GM21367 (cell line): Measurements from ENCODE around the gene FHIP1B.

Experiments
- ATAC-seq: cut with Tn5 transposase; IDR thresholded peaks from one replicate; pipeline ENCODE4 v1.9.1; 2021; ENCODE audit not compliant: unreplicated experiment

Gene FHIP1B

DNA sequence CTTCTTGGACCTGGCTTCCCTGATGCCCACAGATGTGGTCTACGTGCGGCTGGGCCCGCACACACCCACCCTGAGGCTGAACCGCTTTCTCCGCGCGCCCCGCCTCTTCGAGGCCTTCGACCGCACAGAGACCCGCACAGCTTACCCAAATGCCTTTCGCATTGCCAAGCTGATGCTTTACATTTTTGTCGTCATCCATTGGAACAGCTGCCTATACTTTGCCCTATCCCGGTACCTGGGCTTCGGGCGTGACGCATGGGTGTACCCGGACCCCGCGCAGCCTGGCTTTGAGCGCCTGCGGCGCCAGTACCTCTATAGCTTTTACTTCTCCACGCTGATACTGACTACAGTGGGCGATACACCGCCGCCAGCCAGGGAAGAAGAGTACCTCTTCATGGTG is 5.7 kb upstream of the FHIP1B start:
- no peak for ATAC-seq

DNA sequence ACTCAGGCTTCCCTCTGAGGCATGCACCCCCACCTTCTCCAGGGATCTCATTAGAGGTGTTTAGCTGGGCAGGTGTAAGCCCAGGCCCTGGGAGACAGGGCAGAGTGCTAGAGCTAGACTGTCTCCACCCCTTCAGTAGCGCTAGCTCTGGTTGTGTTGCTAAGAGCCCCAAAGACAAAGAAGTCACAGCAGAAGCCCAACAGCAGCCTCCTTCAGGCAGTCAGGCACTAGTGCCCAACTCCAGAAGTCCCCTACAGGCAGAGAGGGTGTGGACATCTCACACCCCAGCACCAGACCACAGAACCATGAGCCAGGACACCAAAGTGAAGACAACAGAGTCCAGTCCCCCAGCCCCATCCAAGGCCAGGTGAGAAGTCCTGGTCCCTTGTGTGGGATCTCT is 4.5 kb upstream of the FHIP1B start, which contains the start of gene CNGA4:
Gene CNGA4 (plus strand): TSS at position 188 of the 400 bp plus-strand sequence. CDS start 118 bp downstream, at position 306.
- no peak for ATAC-seq

DNA sequence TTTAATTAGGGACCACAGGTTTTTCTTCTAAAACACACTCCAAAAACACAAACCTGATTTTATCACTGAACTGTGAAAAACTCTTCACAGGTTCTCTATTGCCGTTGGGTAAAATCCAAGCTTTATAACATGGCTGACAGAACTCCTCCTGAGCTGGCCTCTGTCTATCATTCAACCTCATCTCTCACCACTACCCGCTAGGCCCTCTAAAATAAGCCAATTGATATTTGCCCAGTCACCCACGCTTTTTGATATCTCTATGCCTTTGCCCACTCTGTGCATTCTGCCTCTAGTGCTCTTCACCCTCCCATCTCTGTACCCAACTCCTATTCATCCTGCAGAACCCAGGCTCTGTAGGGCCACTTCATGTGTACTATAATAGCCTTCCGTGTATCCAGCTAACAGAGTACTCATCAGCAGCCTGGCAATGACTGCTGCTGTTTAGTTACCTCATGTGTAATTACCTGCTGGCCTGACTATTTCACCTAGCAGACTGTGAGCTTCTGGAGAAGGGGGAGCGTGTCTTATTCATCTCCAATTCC is 3.4 kb upstream of the FHIP1B start:
- ATAC-seq: no peak

GRCh38 chr11:6237266-6237665 is 2.8 kb upstream of the FHIP1B start:
- no peak for ATAC-seq

GRCh38 chr11:6233984-6234386 is 451 bp downstream of the FHIP1B start:
- no peak for ATAC-seq

- ATAC-seq: no peak
Observed at GRCh38 chr11:6232899-6233298, 1.5 kb downstream of the FHIP1B start.

DNA sequence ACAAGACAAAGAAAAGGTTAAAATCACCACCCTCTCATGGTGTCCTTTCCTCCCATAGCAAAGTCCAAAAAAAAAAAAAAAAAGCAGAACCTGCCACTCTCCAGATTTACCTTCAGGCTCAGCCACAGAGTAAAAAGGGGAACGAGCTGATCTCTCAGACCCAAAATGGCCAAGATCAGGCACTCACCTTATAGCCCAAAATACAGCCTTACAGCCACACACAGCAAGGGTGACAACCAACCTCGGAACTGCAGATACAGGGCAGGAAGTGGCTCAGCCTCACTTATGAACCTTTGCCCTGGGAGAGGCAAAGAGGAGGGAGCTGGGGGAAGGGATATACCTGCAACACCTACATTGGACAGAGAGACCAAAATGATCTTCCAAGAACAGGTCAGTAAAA is 4.5 kb downstream of the FHIP1B start:
- ATAC-seq: no peak

- ATAC-seq: no peak
Observed at GRCh38 chr11:6228520-6228919, 5.9 kb downstream of the FHIP1B start.

- ATAC-seq: no peak
Observed at GRCh38 chr11:6225896-6226295, 8.5 kb downstream of the FHIP1B start.

DNA sequence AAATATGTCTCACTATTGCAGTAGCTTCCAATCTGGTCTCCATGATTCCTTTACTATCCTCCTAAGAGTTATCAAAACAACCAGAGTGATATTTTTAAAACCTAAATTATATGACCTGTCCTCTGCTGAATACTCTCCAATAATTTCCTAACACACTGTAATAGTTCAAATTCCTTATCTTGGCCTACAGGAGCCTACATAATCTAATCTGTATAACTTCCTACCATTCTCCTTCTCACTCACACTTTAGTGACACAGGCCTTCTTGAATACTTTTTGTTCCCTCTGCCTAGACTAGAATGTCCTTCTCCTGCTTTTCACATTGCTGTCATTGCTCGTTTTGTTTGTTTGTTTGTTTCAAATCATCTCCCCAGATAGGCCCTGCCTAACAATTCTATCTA is 9.4 kb downstream of the FHIP1B start:
- ATAC-seq: no peak

DNA sequence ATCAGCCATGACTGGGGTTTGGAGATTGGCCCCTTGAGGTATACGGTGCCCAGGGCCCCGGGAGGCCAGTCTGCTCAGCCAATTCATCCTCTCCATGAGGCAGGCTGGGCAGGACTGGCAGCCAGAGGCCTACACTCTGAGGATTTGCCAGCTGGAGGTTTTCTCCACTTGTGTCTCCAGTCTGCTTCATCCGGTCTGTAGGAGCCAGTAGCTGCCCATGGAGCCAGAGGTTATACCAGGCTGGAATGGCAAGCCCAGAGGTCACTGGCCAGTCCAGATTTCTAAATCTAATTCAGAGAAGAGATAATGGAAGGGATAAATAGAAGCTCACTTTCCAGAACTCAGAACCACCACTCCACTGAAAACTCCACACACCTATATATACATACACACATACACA is 10.0 kb downstream of the FHIP1B start:
- no peak for ATAC-seq

GRCh38 chr11:6223854-6224253 is 10.6 kb downstream of the FHIP1B start:
- no peak for ATAC-seq

- no peak for ATAC-seq
Observed at GRCh38 chr11:6219359-6219758, 15.1 kb downstream of the FHIP1B start.

DNA sequence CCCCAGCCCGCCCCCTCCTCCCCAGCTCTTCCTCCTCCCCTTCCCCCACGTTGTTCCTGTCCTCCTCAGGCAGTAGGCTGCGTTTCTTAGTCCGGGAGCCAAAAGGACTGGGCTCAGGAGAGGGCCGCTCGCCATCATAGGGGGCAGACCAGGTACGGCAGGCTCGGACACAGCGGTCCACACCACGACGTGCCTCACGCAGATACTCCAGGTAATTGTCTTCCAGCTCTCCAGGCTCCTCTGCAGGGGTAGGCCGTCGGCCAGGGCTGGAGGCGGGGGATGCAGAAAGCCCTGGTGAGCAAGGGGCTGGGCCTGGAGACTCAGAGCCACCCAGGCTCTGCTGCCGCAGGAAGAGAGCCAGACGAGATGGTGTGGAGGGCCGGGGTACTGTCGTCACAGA is 16.7 kb downstream of the FHIP1B start:
- ATAC-seq: no peak

- no peak for ATAC-seq
Observed at GRCh38 chr11:6216501-6216900, 17.9 kb downstream of the FHIP1B start.

DNA sequence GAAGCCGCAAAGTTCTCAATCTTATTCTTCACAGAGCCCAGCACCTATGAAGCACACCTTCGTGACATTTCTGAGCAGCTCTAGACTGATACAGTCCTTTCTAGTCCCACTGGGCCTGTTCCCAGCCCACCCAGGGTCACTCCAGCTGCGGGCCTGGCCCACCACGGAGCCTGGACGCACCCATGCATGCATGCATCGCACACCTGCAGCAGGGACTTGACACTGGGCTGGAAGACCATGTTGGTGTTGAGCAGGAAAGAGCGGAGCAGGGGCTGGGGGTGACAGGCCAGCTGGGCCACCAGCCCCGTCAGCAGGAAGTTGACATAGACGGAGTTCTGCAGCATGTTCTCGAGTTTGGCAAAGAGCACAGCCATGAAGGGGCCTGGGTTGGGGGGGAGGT is 19.9 kb downstream of the FHIP1B start:
- no peak for ATAC-seq

- ATAC-seq: no peak
Observed at GRCh38 chr11:6210274-6210955, 24.0 kb downstream of the FHIP1B start.

GRCh38 chr11:6209801-6210200 is 24.6 kb downstream of the FHIP1B start:
- no peak for ATAC-seq

GRCh38 chr11:6206456-6207180 is 27.8 kb downstream of the FHIP1B start:
- no peak for ATAC-seq

GRCh38 chr11:6205366-6205765 is 29.1 kb downstream of the FHIP1B start, which contains the start of gene C11orf42:
C11orf42 (plus strand) TSS chr11:6205557; CDS start chr11:6205616, 59 bp downstream.
- ATAC-seq: no peak

DNA sequence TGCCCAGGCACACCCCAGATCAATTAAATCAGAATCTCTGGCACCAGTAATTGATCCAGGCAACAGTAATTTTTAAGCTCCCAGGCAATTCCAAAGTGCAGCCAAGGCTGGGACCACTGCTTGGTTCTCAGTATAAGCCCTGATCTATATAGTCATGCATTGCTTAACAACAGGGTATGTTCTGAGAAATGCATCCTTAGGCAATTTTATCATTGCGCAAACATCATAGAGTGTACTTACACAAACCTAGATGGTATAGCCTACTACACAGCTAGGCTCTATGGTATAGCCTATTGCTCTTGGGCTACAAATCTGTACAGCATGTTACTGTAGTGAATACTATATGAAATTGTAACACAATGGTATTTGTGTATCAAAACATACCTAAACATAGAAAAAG is 29.7 kb downstream of the FHIP1B start:
- no peak for ATAC-seq

DNA sequence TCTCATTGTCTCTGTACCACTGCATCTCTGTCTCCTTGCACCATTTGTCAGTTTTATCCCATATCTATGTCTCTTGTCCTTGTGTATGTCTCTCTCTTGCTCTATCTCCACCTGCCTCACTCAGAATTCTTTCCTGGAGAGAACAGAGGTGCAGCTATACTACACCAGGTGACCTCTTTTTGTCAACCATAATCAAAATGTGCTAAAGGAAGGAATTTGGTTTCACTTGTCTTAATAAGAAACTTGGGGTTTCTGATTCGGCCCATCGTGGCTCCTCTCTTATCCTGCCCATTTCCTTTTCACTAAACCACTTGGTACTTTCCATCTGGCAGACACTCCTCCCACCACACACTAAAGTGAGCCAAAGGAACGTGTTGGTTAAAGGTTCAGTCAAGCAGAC is 31.1 kb downstream of the FHIP1B start:
- peak; percentile 47 for ATAC-seq
